GM19351 (cell line): ENCODE measurements around the gene N4BP2L1.

Source experiments
- ATAC-seq: cut with Tn5 transposase; IDR thresholded peaks from one replicate; pipeline ENCODE4 v1.9.1; 2021; ENCODE audit warnings: mild to moderate bottlenecking, moderate library complexity; ENCODE audit not compliant: unreplicated experiment

N4BP2L1 gene

DNA sequence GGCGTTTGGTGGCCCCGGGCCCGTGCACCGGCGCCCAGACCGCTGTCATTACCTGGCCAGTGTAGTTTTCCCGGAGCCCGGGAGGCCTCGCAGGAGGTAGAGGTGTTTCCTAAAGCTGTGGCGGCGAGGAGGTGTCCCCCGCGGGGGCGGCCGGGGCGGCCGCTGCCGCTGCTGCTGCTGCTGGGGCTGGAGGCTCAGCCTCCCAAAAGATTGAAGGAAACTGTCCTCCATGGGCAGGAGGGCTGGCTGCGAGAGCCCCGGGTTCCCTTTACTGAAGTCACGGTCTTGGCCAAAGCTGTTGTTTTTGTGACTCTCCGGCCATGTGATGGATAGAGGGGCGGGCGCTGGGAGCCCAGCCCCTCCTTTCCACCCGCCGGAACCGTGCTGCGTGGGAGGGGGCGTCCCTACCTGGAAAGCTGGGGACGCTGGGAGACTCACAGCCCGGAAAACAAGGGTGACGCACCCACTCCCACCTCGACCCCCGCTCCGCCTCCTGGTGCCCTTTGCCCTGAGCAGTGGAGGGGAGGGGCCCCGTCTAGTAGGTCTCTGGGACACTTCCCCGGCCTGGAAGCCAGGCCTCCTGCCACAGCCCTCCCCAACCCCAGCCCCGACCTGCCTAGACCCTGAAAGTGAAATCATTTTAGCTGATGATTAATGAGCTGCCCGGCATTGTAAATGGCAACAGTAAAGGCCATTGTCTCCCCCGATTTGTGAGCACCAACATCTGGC lies at the start of gene N4BP2L1:
Gene N4BP2L1, minus strand, starts transcription at position 279 of the 729 bp plus-strand sequence. Its CDS starts 48 bp downstream, at position 231.
- ATAC-seq: peak; percentile 67

DNA sequence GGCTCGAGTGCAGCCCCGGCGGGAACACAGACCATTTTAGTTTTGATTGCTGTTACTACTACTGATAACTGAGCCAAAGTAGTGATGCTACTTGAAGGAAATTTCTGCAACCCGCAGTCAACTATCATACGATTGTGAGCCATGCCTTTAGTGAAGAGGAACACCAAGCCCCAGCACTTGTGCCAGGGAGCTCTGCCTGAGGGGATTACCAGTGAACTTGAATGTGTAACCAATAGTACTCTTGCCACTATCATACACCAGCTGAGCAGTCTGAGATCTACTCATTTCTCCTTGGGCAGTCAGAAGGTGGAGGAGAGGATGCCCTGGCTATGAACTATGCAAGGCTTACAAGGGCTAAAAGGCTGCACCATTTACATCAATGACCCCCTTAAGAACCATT lies 49.0 kb upstream of the N4BP2L1 start:
- no peak for ATAC-seq

DNA sequence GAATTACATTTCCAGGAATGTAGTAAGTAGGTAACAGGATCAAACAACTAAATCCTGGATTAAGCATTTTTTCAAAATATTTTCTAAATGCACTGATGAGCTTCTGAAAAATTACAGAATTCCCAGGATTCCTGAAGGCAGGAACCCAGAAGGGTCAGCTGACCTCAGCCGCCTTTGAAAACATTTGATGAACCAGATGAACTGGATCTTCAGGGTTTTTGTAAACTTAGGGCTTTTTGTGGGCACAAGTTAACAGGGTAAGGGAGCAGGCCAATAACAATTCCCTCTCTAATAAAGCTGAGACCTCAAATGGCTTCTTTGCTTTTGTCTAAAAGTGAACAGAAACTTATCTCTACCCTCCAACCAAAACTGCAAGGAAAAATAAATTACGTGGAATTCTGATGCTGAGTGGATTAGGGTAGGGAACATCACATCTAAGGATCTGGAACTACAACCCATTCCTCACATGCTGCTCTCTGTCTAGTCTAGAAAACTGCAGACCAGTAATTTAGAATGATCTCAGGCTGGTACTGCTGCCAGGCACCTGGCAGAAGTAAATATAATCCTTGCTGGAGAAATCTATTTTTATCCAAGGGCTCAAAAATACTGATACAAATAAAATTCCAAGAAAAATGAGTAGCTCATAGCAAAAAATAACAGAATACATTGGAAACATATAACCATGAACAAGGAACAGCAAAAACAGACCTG lies 48.2 kb upstream of the N4BP2L1 start:
- ATAC-seq: no peak

- ATAC-seq: no peak
These were observed 47.3 kb upstream of the N4BP2L1 start for GRCh38 chr13:32474999-32475792.

DNA sequence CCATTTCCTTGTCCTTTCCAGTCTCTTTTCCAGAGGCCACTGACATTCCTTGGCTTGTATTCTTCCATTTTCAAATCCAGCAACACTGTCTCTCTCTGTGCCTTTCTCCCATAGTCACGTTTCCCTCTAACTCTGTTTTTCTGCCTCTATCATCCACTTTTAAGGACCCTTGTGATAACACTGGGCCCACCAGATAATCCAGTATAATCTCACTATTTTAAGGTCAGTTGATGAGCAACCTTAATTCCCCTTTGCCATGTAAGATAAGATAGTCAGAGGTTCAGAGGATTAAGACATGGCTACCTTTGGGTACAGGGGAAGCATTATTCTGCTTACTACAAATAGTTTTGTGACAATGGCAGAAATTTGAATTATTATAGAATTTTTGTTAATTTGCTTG lies 45.7 kb upstream of the N4BP2L1 start:
- no peak for ATAC-seq

- peak; percentile 83 for ATAC-seq
These were observed 44.3 kb upstream of the N4BP2L1 start for GRCh38 chr13:32472194-32472621.

GRCh38 chr13:32471187-32471922 lies 43.4 kb upstream of the N4BP2L1 start:
- no peak for ATAC-seq

DNA sequence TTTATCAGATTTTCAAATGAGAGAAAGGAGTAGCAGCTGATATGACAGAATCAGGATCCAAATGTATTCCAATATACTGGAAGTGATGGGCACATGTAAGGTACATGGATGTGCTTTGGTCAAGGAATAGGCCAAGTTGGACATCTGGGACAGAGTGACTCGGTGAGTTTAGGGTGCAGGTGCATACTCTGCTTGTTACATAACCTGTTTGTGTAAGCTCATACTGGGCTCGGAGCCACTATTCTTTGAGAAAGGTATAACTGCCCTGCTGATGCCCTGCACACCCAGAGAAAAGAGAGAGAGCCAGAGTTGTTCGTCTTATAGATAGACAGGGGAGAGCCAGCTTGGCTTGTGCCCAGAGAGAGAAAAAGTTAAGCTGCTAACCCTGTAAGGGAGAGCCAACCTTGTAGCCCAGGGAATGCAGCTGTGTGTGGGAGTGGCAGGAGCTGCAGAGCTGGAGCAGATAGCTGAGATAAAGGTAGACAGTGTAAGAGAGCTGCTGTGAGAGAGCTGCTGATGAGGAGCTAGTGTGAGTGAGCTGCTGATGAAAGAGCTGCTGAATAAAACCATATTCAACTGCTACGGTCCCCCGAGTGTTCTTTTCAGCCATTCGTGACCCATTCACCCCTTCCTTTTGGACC lies 40.7 kb upstream of the N4BP2L1 start:
- ATAC-seq: no peak

DNA sequence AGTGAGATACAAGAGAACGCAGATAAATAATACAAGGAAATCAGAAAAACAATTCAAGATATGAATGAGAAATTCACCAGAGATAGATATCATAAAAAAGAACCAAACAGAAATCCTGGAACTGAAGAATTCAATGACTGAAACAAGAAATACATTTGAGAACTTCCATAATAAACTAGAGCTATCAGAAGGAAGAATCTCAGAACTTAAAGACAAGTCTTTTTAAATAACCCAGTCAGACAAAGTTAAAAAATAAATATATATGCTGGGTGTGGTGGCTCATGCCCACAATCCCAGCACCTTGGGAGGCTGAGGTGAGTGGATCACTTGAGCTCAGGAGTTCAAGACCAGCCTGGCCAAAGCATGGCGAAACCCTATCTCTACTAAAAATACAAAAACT lies 28.7 kb upstream of the N4BP2L1 start:
- no peak for ATAC-seq

DNA sequence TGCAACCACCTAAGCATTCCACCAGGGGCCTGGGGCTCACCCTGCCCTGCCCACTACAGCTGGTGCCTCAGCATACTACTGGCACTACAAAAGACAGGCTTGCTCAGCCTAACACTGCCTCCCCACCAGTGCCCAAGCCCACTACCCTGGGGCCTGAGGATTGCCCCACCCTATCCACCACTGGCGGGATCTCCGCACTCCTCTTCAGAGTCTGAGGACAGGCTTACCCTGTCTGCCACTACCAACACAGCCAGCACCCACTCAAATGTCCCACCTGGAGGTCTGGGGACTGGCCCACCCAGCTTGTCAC lies 27.6 kb upstream of the N4BP2L1 start:
- ATAC-seq: no peak

DNA sequence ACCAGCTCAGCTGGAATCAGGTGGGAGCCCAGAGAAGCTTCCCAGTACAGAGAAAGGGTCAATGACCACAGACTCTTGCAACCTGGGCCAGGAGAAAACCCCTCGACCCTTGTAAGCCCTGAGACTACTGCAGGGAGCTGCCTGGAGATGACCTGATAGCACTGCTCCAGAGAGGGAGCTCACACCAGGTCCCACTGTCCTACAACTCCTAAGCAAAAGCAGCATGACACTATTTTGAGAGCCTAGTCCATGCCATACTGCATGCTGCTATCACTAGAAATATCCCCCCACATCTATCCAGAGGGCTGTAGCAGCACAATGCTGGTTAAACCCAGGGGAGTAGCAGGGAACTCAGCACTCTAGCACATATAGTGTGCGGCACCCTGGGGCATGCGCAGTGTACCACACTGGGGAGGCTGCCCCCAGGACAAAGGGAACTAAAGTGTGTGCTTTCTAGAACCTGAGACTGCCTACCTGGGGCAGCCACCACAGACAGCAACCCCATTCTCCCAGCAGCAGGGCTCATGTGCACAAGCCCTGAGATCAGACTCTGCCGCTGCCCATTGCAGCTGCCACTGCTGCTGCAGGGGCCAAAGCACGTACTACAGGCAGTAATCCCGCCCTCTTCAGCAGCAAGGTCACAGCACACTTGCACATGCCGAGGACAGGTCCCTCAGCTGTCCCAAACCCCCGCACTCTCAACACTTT lies 27.1 kb upstream of the N4BP2L1 start:
- ATAC-seq: no peak

DNA sequence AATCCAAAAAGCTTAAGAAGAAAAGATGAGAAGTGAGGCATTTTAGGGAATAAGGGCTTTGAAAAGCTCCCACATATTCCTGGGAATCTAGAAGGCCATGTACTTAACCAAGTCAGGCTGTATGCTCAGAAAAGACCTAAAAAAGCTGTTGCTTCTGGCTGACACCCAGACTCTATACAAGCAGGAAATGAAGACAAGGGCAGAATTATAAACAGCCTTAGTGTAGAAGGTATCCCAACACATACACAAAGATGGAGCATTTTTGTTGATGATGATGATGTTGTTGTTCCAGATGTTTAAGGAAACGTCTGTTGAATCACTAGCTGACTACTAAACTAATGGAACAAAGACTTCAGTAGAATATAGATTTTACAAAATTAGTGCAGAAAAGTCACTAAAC lies 26.1 kb upstream of the N4BP2L1 start:
- ATAC-seq: no peak

- ATAC-seq: no peak
These were observed 21.0 kb upstream of the N4BP2L1 start for GRCh38 chr13:32448972-32449371.

DNA sequence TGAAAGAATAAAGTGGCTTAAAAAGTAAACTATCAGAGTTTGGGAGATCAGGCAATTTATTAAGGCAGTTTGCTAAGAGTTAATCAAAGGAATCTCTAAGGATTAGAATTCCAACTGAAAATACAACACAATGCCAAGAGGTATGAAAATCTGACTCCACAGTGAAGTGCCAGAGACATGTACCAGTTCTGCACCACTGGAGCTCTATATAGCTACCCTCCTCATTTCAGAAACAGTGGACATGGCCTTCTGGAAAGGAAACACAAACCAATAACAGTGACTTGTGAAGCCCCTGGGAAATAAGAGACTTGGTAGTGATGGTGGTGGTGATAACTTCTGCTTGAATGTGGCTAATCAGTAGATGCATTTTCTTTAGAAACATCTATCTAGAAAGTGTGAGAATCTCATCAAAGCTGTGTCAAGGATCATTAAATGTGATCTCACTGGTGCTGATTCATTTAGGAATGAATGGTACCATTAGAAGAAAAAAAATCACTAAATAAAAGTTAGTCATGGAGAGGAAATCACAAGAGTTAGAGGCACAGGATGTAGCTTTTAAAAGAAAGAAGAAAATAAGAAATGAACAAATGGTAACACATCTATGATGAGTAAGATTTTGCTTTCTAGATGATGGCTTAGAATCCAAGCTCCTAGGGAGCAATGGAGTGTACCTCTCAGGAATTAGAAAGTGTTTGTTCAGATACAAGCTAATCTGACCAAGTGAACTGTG lies 20.1 kb upstream of the N4BP2L1 start:
- no peak for ATAC-seq

- ATAC-seq: no peak
These were observed 19.0 kb upstream of the N4BP2L1 start for GRCh38 chr13:32446773-32447465.

DNA sequence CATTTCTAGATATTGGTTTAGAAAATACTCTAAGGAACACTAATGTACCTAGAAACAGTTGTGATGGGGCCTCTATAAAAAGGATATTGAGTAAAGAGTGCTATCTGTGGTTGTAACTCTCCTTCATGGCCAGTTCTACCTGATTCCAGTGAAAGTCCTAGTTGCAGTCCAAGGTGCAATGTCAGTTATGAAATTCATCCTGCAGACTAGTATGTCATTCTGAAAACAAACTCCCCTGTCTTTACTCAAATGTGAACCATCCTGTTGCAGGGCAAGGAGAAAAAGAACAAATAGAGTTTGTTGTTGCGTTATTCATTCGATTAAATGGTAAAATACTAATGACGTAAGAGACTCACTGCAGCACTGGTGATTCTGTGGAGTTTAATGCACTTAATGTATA lies 18.3 kb upstream of the N4BP2L1 start:
- no peak for ATAC-seq

DNA sequence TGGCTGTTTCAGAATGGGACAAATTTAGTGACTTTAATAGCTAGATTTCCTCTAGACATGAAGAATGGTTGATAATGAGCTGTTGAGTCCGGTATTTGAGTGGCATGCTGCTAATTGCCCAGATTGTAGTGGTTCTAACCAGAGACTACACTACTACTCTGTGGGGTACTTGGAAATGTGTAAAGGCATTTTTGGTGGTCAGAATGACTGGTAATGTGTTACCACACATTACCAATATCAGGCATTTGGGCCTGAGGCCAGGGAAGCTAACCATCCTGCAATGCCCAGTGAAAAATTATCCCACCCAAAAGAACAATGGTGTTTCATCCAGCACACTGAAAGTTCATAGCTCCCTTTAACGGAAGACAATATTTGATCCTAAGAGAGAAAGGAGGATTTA lies 17.5 kb upstream of the N4BP2L1 start:
- ATAC-seq: no peak

- peak; percentile 66 for ATAC-seq
These were observed 15.2 kb upstream of the N4BP2L1 start for GRCh38 chr13:32443111-32443510.

DNA sequence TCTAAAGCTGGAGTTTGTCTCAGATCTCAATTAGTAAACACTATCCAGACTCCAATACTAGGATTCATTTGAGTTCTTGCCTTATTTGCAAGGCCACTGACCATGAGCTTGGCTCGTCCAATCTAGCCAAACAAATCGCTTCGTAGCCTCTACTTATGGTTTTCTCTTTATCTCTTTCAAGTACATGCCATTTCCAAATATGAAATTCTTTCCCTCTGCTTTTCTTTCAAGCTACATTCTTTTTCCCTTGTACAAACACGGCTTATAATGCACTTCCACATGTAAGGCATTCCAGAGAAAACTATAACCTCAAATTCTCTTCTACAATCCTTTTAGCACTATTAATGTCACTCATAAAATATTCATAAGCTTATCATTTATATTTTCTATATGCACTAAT lies 10.9 kb upstream of the N4BP2L1 start:
- no peak for ATAC-seq
